Fibroblast of skin of abdomen (primary cell): ENCODE data around the gene DRD2.

Experiments used
- DNase-seq: peaks from one replicate; pipeline ENCODE4 v3.0.0-alpha.2; 2013

The DRD2 gene

GRCh38 chr11:113398669-113399430 is 76.3 kb downstream of the DRD2 start:
- DNase-seq, result no peak

- DNase-seq, result no peak
Measured at GRCh38 chr11:113397821-113398220, 77.4 kb downstream of the DRD2 start.

- no peak for DNase-seq
Measured at GRCh38 chr11:113397212-113397611, 78.0 kb downstream of the DRD2 start.

GRCh38 chr11:113396690-113397089 is 78.5 kb downstream of the DRD2 start:
- DNase-seq, result no peak

- DNase-seq, result no peak
Measured at GRCh38 chr11:113395782-113396336, 79.3 kb downstream of the DRD2 start.

- no peak for DNase-seq
Measured at GRCh38 chr11:113394919-113395318, 80.3 kb downstream of the DRD2 start.

GRCh38 chr11:113393501-113393985 is 81.7 kb downstream of the DRD2 start:
- no peak for DNase-seq

- no peak for DNase-seq
Measured at GRCh38 chr11:113392236-113392921, 82.8 kb downstream of the DRD2 start.

- no peak for DNase-seq
Measured at GRCh38 chr11:113389272-113389671, 85.9 kb downstream of the DRD2 start.

GRCh38 chr11:113387605-113388211 is 87.5 kb downstream of the DRD2 start, which contains the start of gene ANKK1:
TSS of gene ANKK1 (plus strand) at chr11:113387779. CDS start at chr11:113387885, 106 bp downstream.
- DNase-seq, result no peak

- no peak for DNase-seq
Measured at GRCh38 chr11:113386866-113387265, 88.3 kb downstream of the DRD2 start.

- no peak for DNase-seq
Measured at GRCh38 chr11:113385749-113386148, 89.4 kb downstream of the DRD2 start.

GRCh38 chr11:113384551-113384950 is 90.6 kb downstream of the DRD2 start:
- peak; percentile 88 for DNase-seq

GRCh38 chr11:113382121-113382520 is 93.1 kb downstream of the DRD2 start:
- no peak for DNase-seq

GRCh38 chr11:113378692-113379091 is 96.5 kb downstream of the DRD2 start:
- DNase-seq, result no peak

- DNase-seq, result peak; percentile 27
Measured at GRCh38 chr11:113377681-113378412, 97.4 kb downstream of the DRD2 start.

GRCh38 chr11:113376156-113376555 is 99.0 kb downstream of the DRD2 start:
- DNase-seq, result no peak

- DNase-seq, result no peak
Measured at GRCh38 chr11:113375402-113375801, 99.8 kb downstream of the DRD2 start.

GRCh38 chr11:113373981-113374560 is 101.1 kb downstream of the DRD2 start:
- DNase-seq, result no peak

GRCh38 chr11:113373306-113373705 is 101.9 kb downstream of the DRD2 start:
- peak; percentile 39 for DNase-seq

GRCh38 chr11:113372309-113372708 is 102.9 kb downstream of the DRD2 start:
- DNase-seq, result no peak

GRCh38 chr11:113370634-113371033 is 104.6 kb downstream of the DRD2 start:
- no peak for DNase-seq
